Dendritic cell treated with granulocyte-macrophage colony-stimulating factor and Interleukin-4, amounts not matched to agents 40 ng/mL and 50 ng/mL, for 4 days (primary cell): Measurements from ENCODE around the gene CDKL2.

Source experiments
- H3K27ac Mint-ChIP-seq: one replicate; pipeline ENCODE4 v1.8.0; 2022; ENCODE audit warnings: mild to moderate bottlenecking, mixed read lengths
- H3K27me3 Mint-ChIP-seq: one replicate; pipeline ENCODE4 v1.8.0; 2022; ENCODE audit warnings: mild to moderate bottlenecking, mixed read lengths
- H3K36me3 Mint-ChIP-seq: one replicate; pipeline ENCODE4 v1.8.0; 2022; ENCODE audit warnings: low read depth, mixed read lengths
- H3K4me1 Mint-ChIP-seq: one replicate; pipeline ENCODE4 v1.8.0; 2022; ENCODE audit warnings: low read depth, mixed read lengths
- H3K4me3 Mint-ChIP-seq: one replicate; pipeline ENCODE4 v1.8.0; 2022; ENCODE audit warnings: mild to moderate bottlenecking, moderate library complexity, mixed read lengths
- H3K9me3 Mint-ChIP-seq: one replicate; pipeline ENCODE4 v1.8.0; 2022; ENCODE audit warnings: mixed read lengths
- intact Hi-C: fragments of 100-400 bp; cut with micrococcal nuclease; formaldehyde crosslinking; loops from one replicate; pipeline ENCODE4 v1.15.0; 2022

The CDKL2 gene

GRCh38 chr4:75660491-75660890 lies 30.2 kb upstream of the CDKL2 start:
- peaks cover 10% of the 10 kb centered on the region for H3K4me1 Mint-ChIP-seq
- H3K27ac Mint-ChIP-seq: no peak overlapping the region

GRCh38 chr4:75659512-75660031 lies 29.2 kb upstream of the CDKL2 start:
- Mint-ChIP-seq H3K9me3 (no peaks in the 10 kb centered on the region), H3K4me3 (no peak overlapping the region), H3K36me3 (peaks cover 68% of the 10 kb centered on the region), H3K27me3 (no peaks in the 10 kb centered on the region), H3K4me1 (peaks cover 2% of the 10 kb centered on the region), H3K27ac (no peak overlapping the region)
- intact Hi-C loops: loop anchor here (10.0 kb wide), 1 partner anchor 275 kb away; no protein-coding TSS in a partner anchor

More at GRCh38 chr4:75660491-75660890, 30.2 kb upstream of the CDKL2 start:
- H3K9me3 Mint-ChIP-seq: no peaks in the 10 kb centered on the region
- intact Hi-C loops: no loop called here
- no peaks in the 10 kb centered on the region for H3K27me3 Mint-ChIP-seq
- H3K4me3 Mint-ChIP-seq: no peak overlapping the region
- peaks cover 59% of the 10 kb centered on the region for H3K36me3 Mint-ChIP-seq

DNA sequence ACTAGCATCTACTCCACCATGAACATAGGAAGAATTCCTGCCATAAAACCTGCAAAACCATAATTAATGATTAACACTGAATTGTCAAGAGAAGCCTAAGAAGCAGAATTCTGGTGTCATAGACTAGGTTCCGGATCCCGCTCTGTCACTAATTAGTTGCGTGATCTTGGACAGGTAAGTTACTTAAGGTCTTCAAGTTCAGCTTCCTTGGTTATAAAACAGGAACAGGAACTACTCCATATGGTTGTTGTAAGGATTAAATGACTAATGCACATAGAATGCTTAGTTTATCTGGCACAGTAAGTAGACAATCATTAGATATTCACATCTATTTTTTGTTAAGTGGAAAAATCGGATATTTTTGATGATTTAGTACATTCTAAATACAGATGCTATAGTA lies 28.5 kb upstream of the CDKL2 start:
- intact Hi-C loops: loop anchor here (10.0 kb wide), 1 partner anchor 276 kb away; no protein-coding TSS in a partner anchor
- H3K36me3 Mint-ChIP-seq: peaks cover 74% of the 10 kb centered on the region
- no peaks in the 10 kb centered on the region for H3K4me1 Mint-ChIP-seq
- no peak overlapping the region for H3K4me3 Mint-ChIP-seq
- no peak overlapping the region for H3K27ac Mint-ChIP-seq
- H3K27me3 Mint-ChIP-seq: no peaks in the 10 kb centered on the region
- H3K9me3 Mint-ChIP-seq: no peaks in the 10 kb centered on the region

- H3K27me3 Mint-ChIP-seq: no peaks in the 10 kb centered on the region
- H3K4me3 Mint-ChIP-seq: no peak overlapping the region
- peaks cover 70% of the 10 kb centered on the region for H3K36me3 Mint-ChIP-seq
- intact Hi-C loops: loop anchor here (10.0 kb wide), 1 partner anchor 279 kb away; no protein-coding TSS in a partner anchor
- no peaks in the 10 kb centered on the region for H3K9me3 Mint-ChIP-seq
- H3K4me1 Mint-ChIP-seq: no peaks in the 10 kb centered on the region
- no peak overlapping the region for H3K27ac Mint-ChIP-seq
Measured at GRCh38 chr4:75655562-75655961, 25.2 kb upstream of the CDKL2 start.

GRCh38 chr4:75654905-75655304 lies 24.6 kb upstream of the CDKL2 start:
- H3K36me3 Mint-ChIP-seq: peaks cover 74% of the 10 kb centered on the region
- H3K27me3 Mint-ChIP-seq: no peaks in the 10 kb centered on the region
- H3K9me3 Mint-ChIP-seq: no peaks in the 10 kb centered on the region
- no peaks in the 10 kb centered on the region for H3K4me1 Mint-ChIP-seq
- no peak overlapping the region for H3K27ac Mint-ChIP-seq
- no peak overlapping the region for H3K4me3 Mint-ChIP-seq
- intact Hi-C loops: loop anchor here (10.0 kb wide), 1 partner anchor 280 kb away; no protein-coding TSS in a partner anchor

GRCh38 chr4:75653845-75654503 lies 23.6 kb upstream of the CDKL2 start:
- Mint-ChIP-seq H3K4me1 (no peaks in the 10 kb centered on the region), H3K36me3 (peaks cover 78% of the 10 kb centered on the region), H3K9me3 (no peaks in the 10 kb centered on the region), H3K27ac (no peak overlapping the region), H3K27me3 (no peaks in the 10 kb centered on the region), H3K4me3 (no peak overlapping the region)
- intact Hi-C loops: loop anchor here (10.0 kb wide), 1 partner anchor 281 kb away; no protein-coding TSS in a partner anchor

GRCh38 chr4:75644095-75644494 lies 13.8 kb upstream of the CDKL2 start:
- Mint-ChIP-seq H3K9me3 (no peaks in the 10 kb centered on the region), H3K4me3 (no peak overlapping the region), H3K36me3 (peaks cover 83% of the 10 kb centered on the region), H3K27ac (no peak overlapping the region), H3K27me3 (no peaks in the 10 kb centered on the region), H3K4me1 (peaks cover 16% of the 10 kb centered on the region)
- intact Hi-C loops: loop anchor here (10.0 kb wide), 1 partner anchor 151 kb away; no protein-coding TSS in a partner anchor

GRCh38 chr4:75643651-75644050 lies 13.3 kb upstream of the CDKL2 start:
- Mint-ChIP-seq H3K27me3 (no peaks in the 10 kb centered on the region), H3K4me3 (no peak overlapping the region), H3K36me3 (peaks cover 80% of the 10 kb centered on the region), H3K4me1 (peaks cover 21% of the 10 kb centered on the region), H3K9me3 (no peaks in the 10 kb centered on the region), H3K27ac (no peak overlapping the region)
- intact Hi-C loops: loop anchor here (10.0 kb wide), 1 partner anchor 151 kb away; no protein-coding TSS in a partner anchor

GRCh38 chr4:75639124-75639695 lies 8.9 kb upstream of the CDKL2 start:
- no peak overlapping the region for H3K4me3 Mint-ChIP-seq
- intact Hi-C loops: no loop called here
- H3K9me3 Mint-ChIP-seq: no peaks in the 10 kb centered on the region
- peaks cover 37% of the 10 kb centered on the region for H3K36me3 Mint-ChIP-seq
- H3K27me3 Mint-ChIP-seq: no peaks in the 10 kb centered on the region
- H3K27ac Mint-ChIP-seq: no peak overlapping the region
- H3K4me1 Mint-ChIP-seq: peaks cover 18% of the 10 kb centered on the region

DNA sequence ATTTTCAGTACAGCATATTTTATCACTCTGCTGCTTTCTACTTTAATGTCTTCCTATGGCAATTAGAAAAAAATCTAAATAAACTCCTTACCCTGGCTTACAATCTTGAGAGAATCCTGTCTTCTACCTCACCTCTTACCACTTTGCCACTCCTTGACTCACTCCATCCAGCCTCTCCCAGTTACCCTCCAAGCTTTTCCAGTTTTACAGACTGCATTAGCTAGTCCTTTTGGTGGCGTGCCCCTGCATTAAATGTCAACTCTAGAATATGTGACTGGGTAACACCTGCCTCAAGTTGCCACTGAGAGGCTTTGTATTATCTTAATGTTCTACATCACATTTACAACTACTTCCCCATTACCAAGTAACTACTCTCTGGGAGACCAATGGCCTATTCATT lies 7.5 kb upstream of the CDKL2 start:
- Mint-ChIP-seq H3K9me3 (no peaks in the 10 kb centered on the region), H3K4me3 (no peak overlapping the region), H3K4me1 (peaks cover 22% of the 10 kb centered on the region), H3K27ac (no peak overlapping the region), H3K36me3 (peaks cover 27% of the 10 kb centered on the region), H3K27me3 (peaks cover 2% of the 10 kb centered on the region)
- intact Hi-C loops: no loop called here

DNA sequence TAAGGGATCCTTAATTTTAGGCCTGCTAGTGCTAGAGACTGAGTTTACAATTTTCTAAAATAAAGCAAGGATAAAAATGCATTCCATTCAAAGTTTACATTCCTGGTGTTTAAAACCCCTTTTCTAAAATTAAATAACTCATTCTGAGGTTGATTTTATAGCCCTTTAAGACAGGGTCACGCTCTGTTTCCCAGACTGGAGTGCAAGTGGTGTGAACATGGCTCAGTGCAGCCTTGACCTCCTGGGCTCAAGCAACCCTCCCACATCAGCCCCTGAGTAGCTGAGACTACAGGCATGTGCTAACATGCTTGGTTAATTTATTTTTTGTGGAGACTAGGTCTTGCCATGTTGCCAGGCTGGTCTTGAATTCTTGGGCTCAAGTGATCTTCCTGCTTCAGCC lies 6.8 kb upstream of the CDKL2 start:
- intact Hi-C loops: no loop called here

DNA sequence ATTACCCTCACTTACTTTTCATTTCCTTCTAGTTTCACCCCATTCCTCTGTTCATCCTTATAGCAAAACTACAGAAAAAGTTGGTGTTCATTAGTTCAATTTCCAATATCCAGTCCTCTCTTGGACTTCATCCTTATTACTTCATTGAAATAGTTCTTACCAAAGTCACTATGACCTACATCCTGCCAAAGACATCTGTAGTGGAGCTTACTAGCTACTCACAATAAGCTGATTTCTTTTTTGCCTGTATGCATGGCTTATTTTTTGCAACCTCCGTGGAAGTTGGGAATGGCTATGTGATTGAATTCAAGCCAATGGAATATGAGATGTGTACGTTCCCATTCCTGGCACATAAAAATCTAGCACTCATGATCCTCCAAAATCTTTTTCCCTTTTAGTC lies 4.6 kb upstream of the CDKL2 start:
- Mint-ChIP-seq H3K4me1 (peaks cover 31% of the 10 kb centered on the region), H3K9me3 (no peaks in the 10 kb centered on the region), H3K27me3 (peaks cover 12% of the 10 kb centered on the region), H3K27ac (no peak overlapping the region), H3K36me3 (peaks cover 6% of the 10 kb centered on the region), H3K4me3 (no peak overlapping the region)
- intact Hi-C loops: no loop called here

More for the DNA sequence above, 6.8 kb upstream of the CDKL2 start:
- no peaks in the 10 kb centered on the region for H3K9me3 Mint-ChIP-seq
- H3K4me1 Mint-ChIP-seq: peaks cover 22% of the 10 kb centered on the region
- H3K4me3 Mint-ChIP-seq: no peak overlapping the region
- peaks cover 4% of the 10 kb centered on the region for H3K27me3 Mint-ChIP-seq
- peaks cover 24% of the 10 kb centered on the region for H3K36me3 Mint-ChIP-seq
- no peak overlapping the region for H3K27ac Mint-ChIP-seq

- H3K36me3 Mint-ChIP-seq: no peaks in the 10 kb centered on the region
- no peak overlapping the region for H3K4me3 Mint-ChIP-seq
- intact Hi-C loops: no loop called here
- H3K9me3 Mint-ChIP-seq: no peaks in the 10 kb centered on the region
- H3K27ac Mint-ChIP-seq: no peak overlapping the region
- peaks cover 25% of the 10 kb centered on the region for H3K4me1 Mint-ChIP-seq
- peaks cover 16% of the 10 kb centered on the region for H3K27me3 Mint-ChIP-seq
Measured at GRCh38 chr4:75634281-75634680, 4.0 kb upstream of the CDKL2 start.

DNA sequence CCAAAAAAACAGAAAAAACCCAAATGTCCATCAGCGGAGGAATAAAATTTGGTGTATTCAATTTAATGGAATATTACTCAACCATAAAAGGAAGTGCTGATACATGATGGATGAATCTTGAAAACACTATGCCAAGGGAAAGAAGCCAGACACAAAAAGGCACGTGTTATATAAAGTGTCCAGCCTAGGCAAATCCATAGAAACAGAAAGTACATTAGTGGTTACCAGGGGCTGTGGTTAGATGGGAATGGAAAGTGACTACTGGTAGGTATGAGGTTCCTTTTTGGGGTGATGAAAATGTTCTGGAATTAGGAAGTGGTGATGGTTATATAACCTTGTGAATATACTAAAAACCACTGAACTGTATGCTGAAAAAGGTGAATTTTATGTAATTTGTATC lies 3.5 kb upstream of the CDKL2 start:
- Mint-ChIP-seq H3K27me3 (peaks cover 19% of the 10 kb centered on the region), H3K4me3 (no peak overlapping the region), H3K36me3 (no peaks in the 10 kb centered on the region), H3K4me1 (peaks cover 21% of the 10 kb centered on the region), H3K9me3 (no peaks in the 10 kb centered on the region), H3K27ac (no peak overlapping the region)
- intact Hi-C loops: no loop called here
